Mononuclear cell (primary cell): ENCODE measurements around the gene DMBX1. TPM values are rescaled to one million over a fixed set of nuclear protein-coding genes. Genes with fewer than 3 reads are reported as not detected.

Experiments used
- H3K27me3 ChIP-seq: 2 replicates; pipeline ENCODE4 v1.6.0; 2011; ENCODE audit warnings: low read length, control low read depth; ENCODE audit not compliant: insufficient read depth
- H3K4me1 ChIP-seq: 2 replicates; pipeline ENCODE4 v1.5.1; 2011; ENCODE audit warnings: mild to moderate bottlenecking, low read length, control low read depth; ENCODE audit not compliant: insufficient read depth
- H3K4me3 ChIP-seq: 2 replicates; pipeline ENCODE4 v1.5.1; 2011; ENCODE audit warnings: mild to moderate bottlenecking, low read length, moderate library complexity
- H3K9me3 ChIP-seq: 2 replicates; pipeline ENCODE4 v1.5.1; 2011; ENCODE audit warnings: low read depth, mild to moderate bottlenecking, control low read depth, low read length
- total RNA-seq: library from RNA; depleted of rRNA; stranded (reverse); fragments of >200 nt; gene quantifications from one replicate; pipeline ENCODE4 v1.2.3, GENCODE V29; 2012

DMBX1 gene
- total RNA-seq, 1 donor = not detected

DNA sequence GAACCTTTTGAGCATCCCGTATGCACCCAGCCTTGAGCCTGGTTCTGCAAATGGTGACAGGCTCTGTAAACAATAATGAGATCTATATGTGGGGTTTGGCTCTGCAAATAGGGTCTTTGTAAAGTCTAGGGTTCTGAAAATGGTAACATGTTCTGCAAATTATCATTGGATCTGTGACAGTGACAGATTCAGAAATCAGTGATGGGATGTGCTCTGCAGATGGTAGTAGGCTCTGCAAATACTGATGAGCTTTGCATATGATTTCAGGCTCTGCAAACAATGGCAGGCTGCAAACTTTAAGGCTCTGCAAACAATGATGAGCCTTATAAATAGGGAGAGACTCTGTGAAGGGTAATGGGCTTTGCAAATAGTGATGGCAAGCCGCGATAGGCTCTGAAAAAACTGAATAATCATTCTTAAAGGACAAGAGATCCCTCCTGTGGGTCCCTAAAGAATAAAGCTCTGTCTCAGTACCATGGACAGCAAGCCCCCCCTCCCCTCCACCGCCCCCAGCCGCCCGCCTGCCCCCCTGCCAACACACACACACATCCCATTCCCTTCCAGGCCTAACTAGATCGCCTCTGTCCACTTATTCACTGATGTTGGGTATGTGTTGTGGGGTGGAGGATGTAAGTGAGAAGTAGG lies 17.7 kb upstream of the DMBX1 start:
- H3K27me3 ChIP-seq = peaks cover 11% of the 10 kb centered on the region
- no peaks in the 10 kb centered on the region for H3K4me1 ChIP-seq
- no peaks in the 10 kb centered on the region for H3K9me3 ChIP-seq
- H3K4me3 ChIP-seq = no peak overlapping the region

DNA sequence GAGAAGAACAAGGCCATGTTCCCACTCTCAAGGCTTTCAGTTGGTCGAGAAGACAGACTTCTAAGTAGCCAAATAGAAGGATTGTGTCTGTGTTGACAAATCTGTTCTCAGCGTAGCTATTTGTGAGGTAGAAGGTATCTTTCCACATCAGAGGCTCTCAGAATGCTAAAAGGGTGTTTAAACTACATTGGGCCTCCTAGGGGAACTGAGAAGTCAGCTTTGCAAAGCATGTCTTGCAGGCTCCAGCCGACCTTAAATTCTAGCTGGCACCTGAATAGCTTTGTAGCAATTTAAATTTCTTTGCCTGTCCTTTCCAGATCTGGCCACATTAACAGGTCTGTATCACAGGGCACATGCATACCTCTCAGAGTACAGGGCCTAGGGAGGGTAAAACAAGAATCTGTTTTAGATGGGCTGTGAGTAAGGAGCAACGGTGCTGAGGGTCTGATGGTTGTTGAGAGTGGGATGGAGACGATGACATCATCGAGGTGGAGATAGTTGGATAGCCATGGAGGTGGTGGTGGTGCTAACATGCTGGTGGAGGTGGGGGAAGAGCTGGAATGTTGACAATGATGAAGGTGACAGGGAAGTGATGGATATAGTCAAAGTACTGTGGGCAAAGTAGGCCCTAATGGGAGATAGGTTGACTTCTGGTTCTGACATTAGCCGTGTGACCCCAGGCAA lies 17.0 kb upstream of the DMBX1 start:
- Histone ChIP-seq H3K4me3 (no peak overlapping the region), H3K9me3 (no peaks in the 10 kb centered on the region), H3K4me1 (no peaks in the 10 kb centered on the region), H3K27me3 (peaks cover 4% of the 10 kb centered on the region)

- H3K27me3 ChIP-seq = no peaks in the 10 kb centered on the region
- no peaks in the 10 kb centered on the region for H3K4me1 ChIP-seq
- H3K9me3 ChIP-seq = no peaks in the 10 kb centered on the region
- H3K4me3 ChIP-seq = no peak overlapping the region
Observed at GRCh38 chr1:46473991-46474390, 15.6 kb upstream of the DMBX1 start.

DNA sequence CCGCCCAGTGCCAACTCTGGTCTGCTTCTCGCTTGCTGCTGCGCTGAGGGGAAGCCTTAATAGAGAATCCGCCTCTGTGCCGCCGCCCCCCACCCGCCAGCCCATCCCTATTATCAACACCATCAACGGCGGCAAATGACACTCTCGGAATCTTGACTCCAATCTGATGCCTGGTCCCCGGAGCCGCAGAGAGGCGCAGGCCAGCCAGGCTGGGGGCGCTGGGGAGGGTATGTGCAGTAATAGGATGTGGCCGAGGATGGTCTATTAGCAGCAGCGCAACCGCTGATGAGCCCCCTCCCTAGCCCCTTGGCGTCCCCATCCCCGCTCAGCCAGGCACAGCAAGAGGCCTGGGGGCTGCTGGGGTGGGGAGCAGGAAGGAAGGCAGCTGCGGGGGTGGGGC lies 15.1 kb upstream of the DMBX1 start:
- Histone ChIP-seq H3K27me3 (no peaks in the 10 kb centered on the region), H3K9me3 (no peaks in the 10 kb centered on the region), H3K4me1 (no peaks in the 10 kb centered on the region), H3K4me3 (no peak overlapping the region)

GRCh38 chr1:46476673-46477072 lies 13.0 kb upstream of the DMBX1 start:
- no peak overlapping the region for H3K4me3 ChIP-seq
- H3K4me1 ChIP-seq = no peaks in the 10 kb centered on the region
- no peaks in the 10 kb centered on the region for H3K9me3 ChIP-seq
- H3K27me3 ChIP-seq = no peaks in the 10 kb centered on the region

- H3K4me1 ChIP-seq = no peaks in the 10 kb centered on the region
- no peaks in the 10 kb centered on the region for H3K27me3 ChIP-seq
- H3K4me3 ChIP-seq = no peak overlapping the region
- no peaks in the 10 kb centered on the region for H3K9me3 ChIP-seq
Observed at GRCh38 chr1:46477153-46477929, 12.3 kb upstream of the DMBX1 start.

DNA sequence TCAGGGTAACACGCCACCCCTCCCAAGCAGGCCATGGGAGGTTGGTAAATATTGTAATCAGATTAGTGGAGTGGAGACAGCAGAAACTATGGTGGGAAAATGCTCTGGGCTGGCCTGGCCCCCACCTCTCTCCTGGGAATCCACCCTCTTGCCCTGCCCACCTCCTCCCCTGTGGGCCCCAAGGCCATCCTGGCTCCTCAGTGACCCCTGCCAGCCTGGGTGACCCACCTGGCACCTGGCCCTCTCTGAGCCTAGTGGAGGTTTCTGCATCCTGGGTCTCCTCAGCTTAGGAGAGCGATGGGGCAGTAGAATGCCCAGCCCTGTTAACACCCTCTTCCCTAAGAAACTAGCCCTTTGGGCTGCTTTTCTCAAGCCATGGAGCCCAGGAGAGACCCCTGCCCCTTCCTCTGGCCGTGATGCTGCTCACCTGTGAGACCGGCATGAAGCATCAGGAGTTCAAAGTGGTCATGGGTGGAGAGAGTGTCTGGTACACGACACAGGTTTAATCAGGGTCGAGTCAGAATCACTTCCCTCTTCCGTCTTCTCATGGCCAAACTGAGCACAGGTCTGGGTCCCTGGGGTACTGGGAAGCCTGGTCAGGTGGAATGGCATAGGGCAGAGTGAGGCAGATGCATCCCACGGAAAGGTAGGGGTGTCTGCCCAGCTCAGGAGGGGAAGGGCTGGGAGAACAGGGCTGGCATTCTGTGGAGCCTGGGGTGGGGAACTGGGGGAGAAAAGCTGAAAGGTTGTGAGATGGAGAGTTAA lies 10.7 kb upstream of the DMBX1 start:
- H3K27me3 ChIP-seq = peaks cover 9% of the 10 kb centered on the region
- no peaks in the 10 kb centered on the region for H3K9me3 ChIP-seq
- no peak overlapping the region for H3K4me3 ChIP-seq
- H3K4me1 ChIP-seq = no peaks in the 10 kb centered on the region

DNA sequence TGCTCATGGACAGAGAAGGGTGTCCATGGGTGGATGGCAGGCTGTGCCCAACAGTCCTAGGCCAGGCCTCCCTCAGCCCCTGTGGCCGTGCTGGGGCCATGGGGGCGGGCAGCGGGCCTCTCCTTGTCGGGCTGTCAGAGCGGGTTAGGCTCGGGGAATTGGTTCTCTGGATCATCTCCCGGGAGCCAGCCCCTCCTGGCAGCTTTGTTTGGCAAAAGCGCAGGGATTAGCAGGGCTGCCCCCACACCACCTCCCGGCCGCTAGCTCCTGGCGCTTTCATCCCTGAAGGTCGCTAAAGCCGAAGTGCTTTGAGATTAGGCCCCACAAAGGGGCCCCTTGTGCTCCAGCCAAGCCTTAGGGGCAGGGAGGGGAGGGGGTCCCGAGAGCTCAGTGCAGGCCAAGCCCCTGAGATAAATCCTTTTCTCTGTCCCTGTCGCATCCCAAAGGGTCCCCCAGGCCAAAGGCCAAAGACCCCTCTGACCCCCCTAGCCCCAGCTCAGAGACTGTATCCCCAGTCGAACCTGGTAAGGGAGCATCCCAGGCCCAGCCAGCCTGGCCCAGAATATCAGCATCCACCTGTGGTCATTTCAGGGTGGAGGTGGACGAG lies 9.8 kb upstream of the DMBX1 start:
- Histone ChIP-seq H3K4me1 (no peaks in the 10 kb centered on the region), H3K9me3 (no peaks in the 10 kb centered on the region), H3K27me3 (peaks cover 15% of the 10 kb centered on the region), H3K4me3 (no peak overlapping the region)

DNA sequence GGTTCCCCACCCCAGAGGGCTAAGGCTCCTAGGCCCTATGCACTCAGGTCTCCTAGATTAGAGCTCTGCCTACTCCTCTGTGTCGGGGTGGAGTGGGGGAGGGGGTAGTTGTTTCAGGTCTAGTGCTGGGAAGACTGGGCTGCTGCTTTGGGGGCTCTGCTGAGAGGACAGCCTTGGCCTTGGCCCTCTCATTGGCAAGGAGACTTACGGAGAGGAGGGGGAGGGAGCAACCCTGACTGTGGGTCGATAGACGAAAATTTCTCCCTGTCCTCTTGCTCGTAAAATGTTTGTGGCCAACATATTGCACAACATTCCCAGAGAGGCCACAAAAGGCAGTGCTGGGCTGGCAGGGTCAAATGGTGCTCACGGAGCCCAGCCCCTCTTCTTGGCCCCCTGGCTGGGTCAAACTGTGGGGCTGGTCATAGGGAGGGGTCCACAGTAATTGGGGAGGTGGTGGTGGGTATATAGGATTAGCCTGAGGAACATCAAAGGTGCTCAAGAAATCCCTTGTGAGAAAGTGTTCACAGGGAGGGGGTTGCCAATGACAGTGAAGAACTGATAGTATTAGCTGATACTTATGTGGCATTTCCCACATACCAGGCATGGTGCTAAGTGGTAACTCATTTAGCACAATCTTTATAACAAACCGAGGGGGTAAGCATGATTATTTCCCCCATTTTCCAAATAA lies 8.5 kb upstream of the DMBX1 start:
- Histone ChIP-seq H3K4me3 (no peak overlapping the region), H3K4me1 (no peaks in the 10 kb centered on the region), H3K27me3 (peaks cover 21% of the 10 kb centered on the region), H3K9me3 (no peaks in the 10 kb centered on the region)

DNA sequence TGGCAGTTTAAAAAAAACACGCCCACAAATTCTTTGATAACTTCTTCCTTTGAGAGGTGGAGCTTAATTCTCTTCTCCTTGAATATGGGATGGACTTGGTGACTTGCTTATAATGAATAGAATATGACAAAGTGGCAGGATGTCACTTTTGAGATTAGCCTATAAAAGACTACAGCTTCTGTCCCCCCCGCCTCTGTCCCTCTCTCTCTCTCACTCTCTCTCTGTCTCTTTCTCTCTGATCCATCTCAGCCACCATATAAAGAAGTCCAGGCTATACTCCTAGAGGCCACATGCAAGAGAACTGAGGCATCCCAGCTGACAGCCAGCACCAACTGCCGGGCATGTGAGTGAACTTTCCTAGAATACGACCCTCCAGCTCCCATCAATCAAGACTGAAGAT lies 7.7 kb upstream of the DMBX1 start:
- peaks cover 30% of the 10 kb centered on the region for H3K27me3 ChIP-seq
- H3K4me1 ChIP-seq = no peaks in the 10 kb centered on the region
- no peaks in the 10 kb centered on the region for H3K9me3 ChIP-seq
- no peak overlapping the region for H3K4me3 ChIP-seq

DNA sequence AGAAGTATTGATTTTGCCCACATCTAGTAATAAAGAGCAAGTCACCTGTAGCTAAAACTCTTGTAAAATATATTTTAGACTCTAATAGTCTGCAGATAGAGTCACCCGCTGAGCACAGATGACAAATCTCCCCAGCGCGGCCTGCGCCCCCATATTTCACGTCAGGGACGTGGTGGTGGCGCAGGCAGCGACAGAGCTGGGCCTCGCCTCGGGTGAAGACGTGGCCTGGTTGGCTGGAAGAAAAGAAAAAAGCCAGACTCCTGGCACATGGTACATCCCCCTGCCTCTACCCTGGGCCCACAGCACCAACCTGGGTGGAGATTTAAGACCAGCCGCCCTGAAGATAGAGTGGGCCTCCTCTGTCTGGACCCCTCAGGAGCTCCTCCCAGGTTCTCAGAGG lies 6.0 kb upstream of the DMBX1 start:
- no peak overlapping the region for H3K4me3 ChIP-seq
- no peaks in the 10 kb centered on the region for H3K9me3 ChIP-seq
- H3K4me1 ChIP-seq = no peaks in the 10 kb centered on the region
- peaks cover 43% of the 10 kb centered on the region for H3K27me3 ChIP-seq

DNA sequence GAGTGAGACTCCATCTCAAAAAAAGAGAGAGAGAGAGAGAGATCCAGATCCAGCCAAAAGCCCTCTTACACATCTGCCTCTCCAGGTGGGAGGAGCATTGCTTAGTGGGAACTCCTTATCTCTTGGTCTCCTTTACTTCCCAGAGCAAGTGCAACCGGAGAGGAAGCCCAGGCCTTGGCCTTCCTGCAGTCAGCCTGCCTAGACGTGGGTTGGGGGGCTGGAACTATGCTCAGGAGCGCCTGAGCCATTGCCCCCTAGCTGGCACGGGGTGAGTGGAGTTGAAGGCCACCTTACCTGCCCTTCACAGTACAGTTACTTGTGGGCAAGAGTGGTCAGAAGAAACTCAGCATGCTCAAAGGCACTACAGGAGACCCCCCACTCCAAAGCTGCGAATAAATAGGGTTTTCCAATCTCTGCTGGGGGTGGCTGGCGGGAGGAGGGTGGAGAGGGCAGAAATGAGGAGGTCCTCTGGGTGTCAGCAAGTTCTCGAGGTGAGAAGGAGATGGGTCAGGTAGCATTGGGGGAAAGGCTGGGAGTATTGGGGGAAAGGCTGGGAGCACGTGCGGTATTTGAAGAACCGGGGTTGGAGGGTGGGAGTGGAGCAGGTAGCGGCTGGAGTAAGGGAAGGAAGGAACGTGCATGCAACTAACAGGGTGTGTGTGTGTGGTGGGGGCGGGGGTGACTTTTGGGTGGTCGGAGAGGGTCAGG lies 4.7 kb upstream of the DMBX1 start:
- no peak overlapping the region for H3K4me3 ChIP-seq
- H3K4me1 ChIP-seq = peaks cover 9% of the 10 kb centered on the region
- H3K27me3 ChIP-seq = peaks cover 53% of the 10 kb centered on the region
- no peaks in the 10 kb centered on the region for H3K9me3 ChIP-seq

GRCh38 chr1:46485564-46486431 lies 3.8 kb upstream of the DMBX1 start:
- no peak overlapping the region for H3K4me3 ChIP-seq
- H3K4me1 ChIP-seq = peaks cover 11% of the 10 kb centered on the region
- H3K27me3 ChIP-seq = peaks cover 61% of the 10 kb centered on the region
- no peaks in the 10 kb centered on the region for H3K9me3 ChIP-seq
